AG20443 (cell line): ENCODE data around the gene PMVK.
A peak's percentile ranks its signal among the peaks of the same experiment; 100 is the strongest.

ENCODE experiments used
- DNase-seq: peaks from one replicate; pipeline ENCODE4 v3.0.0; 2012; ENCODE audit warnings: low spot score, mixed read lengths

Gene PMVK

GRCh38 chr1:154966111-154966510 lies 29.6 kb upstream of the PMVK start:
- no peak for DNase-seq

GRCh38 chr1:154964359-154964758 lies 27.8 kb upstream of the PMVK start:
- DNase-seq: no peak

GRCh38 chr1:154963643-154964042 lies 27.1 kb upstream of the PMVK start:
- no peak for DNase-seq

DNA sequence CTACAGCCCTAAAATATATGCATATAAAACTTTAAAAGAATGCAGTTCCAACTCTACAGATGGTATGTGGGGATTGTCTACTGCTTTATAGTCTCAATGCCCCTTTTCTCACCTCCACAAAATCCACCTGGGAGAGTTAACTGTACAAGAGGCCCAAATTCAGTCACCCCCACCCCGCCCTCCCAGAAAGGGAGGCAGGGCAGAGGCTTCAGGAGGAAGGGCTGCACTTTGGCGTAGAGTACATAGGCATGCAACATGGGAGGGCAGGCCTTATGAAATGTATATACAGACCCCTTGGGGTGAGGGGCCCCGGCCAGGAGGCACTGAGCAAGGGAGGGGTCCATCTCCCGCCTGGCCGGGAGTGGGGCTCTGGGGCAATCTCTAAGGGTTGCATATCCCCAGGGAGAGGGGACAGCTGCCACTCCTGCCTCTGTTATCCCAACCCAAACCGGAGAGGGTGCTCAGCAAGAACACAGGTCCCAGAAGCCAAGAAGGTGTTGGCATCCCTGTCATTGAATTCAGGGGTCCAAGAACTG lies 26.3 kb upstream of the PMVK start:
- DNase-seq: no peak

DNA sequence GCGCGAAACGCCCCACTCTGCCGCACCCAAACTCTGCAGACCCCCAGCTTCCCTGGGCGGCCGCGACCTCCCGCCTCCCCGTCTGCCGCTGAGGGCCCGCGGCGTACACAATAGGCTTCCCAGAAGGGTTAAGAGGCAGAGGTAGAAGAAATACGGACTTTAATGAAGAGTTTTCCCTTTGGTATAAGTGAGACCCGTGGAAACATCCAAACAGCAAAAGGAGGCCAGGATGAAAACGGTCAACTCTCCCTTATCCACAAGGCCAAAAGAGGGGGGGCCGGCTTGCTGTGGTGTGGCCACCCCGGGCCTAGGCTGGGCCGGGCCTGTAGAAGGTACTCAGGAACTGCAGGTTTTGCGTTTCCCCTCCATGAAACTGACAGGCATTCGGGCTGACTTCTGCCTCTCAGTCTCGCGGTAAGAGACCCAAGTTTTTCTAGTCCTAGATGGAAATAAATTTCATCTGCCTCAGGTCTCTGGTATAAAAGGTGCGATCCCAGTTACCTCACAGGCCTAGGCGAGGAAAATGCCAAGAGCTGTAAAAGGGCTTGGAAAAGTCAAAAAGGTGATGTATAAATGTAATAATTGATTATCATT lies 25.7 kb upstream of the PMVK start:
- DNase-seq: no peak

GRCh38 chr1:154961207-154962155 lies 25.0 kb upstream of the PMVK start, which contains the start of gene PYGO2:
PYGO2 (minus strand) TSS chr1:154961782; CDS start chr1:154961576, 206 bp downstream.
- DNase-seq: peak; percentile 87

DNA sequence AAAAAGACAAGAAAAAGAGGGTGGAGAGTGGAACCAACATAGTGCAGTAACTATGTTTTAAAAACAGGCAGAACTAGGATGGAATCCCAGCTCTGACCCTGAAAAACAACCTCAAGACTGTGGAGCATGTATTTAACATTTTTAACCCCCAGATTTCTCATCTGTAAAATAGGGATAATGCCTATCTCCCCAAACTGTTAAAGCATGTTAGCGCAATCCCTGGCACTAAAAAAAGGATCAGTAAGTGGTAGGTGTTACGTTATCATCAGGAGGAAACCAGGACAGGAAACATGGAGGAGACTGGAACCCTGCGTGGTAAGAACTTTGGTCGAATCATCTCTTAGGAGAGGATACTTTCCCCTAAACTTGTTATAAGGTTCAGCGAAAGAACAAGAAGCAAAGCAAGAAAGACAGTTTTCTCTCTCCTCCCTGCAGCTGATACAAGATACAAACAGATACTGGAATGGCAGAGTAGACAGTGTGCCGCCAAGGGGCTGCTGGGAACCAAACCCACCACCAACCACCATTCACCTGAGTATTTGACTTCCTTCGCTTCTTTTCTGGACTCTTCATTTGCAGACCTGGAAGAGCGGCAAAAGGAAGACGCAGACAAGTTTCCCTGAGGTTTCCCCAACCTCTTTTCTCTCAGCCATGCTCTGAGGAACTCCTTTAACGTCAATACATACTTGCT lies 24.1 kb upstream of the PMVK start:
- DNase-seq: no peak

DNA sequence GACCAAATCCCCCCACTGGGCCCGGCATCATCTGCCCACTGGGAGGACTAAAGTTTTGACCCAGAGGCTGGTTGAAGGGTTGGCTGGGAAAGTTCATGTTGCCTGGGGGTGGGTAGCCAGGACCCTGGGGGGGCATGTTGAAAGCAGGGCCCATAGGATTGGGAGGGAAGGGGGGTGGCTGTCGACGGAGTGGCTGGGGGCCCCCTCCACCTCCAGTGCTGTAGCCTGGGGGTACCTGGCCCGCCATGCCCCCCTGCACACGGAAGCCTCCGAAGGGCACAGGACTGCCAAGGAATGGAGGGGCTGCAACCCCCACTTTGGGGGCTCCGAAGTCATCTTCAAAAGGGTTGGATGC lies 22.9 kb upstream of the PMVK start:
- no peak for DNase-seq

- no peak for DNase-seq
Measured at GRCh38 chr1:154958681-154959425, 22.3 kb upstream of the PMVK start.

GRCh38 chr1:154958036-154958435 lies 21.5 kb upstream of the PMVK start:
- DNase-seq: no peak

DNA sequence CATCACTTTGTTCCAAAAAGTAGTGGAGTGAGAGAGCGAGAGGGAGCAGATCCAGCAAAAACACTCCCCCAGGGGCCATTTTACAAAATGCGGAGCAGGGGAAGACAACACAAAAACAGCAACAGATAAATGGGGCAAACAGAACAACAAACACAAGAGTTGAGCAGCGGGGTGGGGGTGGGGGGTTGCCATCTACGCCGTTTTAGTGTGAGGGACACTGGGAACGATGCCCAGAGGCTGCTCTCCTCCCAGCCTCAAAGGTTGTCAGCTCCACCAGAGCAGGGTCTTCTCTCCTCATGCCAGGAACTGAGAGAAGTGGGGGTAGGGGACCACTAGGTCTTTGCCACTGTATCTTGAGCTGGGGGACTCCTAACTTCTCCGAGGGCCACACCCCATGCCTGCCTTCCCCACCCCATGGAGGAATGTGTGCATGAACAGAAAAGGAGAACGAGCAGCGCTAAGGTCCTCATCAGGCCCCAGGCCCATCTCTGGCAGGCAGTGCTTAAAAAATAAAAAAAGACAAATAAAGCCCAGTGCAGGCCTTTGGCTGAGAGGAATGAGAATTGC lies 20.7 kb upstream of the PMVK start:
- no peak for DNase-seq

- no peak for DNase-seq
Measured at GRCh38 chr1:154956544-154956941, 20.0 kb upstream of the PMVK start.

- peak; percentile 94 for DNase-seq
Measured at GRCh38 chr1:154955718-154956543, 19.4 kb upstream of the PMVK start, which contains the start of gene PBXIP1. PBXIP1 (minus strand) TSS chr1:154956099; CDS start chr1:154953721, 2,378 bp downstream.

DNA sequence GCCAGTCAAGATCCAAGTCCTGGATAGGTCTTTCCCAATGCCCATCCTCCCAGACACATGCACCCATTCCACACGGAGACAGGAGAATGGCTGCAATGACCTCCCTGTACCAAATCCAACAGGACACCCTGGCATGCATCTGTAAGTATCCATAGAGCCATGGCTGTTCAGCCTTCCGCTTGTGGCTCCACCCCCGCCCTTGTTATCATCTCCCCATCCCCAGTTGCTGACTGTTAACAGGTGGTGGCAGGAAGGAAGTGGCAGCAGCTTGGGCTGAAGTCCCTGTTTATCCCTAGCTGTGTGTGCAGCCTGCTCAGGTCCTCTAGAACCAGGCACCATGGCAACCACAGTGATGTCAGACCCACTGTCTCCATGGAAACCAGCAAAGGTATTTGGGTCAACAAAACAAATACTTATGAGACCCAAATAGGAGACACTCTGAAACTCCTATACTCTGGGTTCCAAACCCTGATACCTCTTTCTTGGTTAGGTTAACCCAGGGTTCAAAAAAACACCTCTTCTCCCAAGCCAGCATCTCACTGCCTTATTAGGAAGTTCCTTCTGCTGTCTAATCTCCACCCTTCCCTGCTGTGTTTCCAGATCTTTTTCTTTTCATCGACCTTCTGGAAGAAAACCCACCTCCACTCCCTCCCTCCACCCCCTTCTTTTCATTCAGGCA lies 18.7 kb upstream of the PMVK start:
- peak; percentile 66 for DNase-seq

GRCh38 chr1:154954541-154954940 lies 18.0 kb upstream of the PMVK start:
- no peak for DNase-seq

GRCh38 chr1:154953611-154954038 lies 17.1 kb upstream of the PMVK start:
- DNase-seq: no peak

DNA sequence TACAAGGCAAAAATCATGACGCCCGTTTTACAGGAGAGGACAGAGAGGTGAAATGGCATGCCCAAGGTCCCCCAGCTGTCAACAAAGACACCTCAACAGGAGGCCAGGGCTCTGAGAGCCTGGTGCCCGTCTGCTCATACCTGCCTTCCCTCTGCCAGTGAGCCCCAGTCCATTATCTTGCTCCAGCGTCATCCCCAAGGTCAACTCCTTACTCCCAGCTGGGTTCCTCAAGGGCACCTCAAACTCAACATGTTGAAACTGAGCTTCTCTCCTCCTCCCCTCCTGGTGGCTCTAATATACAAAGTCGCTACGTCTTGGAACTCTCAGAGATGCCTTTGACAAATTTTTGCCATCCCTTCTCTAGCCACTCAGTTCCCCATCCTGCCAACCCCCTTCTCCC lies 16.1 kb upstream of the PMVK start:
- no peak for DNase-seq

GRCh38 chr1:154951901-154952657 lies 15.6 kb upstream of the PMVK start:
- DNase-seq: no peak

DNA sequence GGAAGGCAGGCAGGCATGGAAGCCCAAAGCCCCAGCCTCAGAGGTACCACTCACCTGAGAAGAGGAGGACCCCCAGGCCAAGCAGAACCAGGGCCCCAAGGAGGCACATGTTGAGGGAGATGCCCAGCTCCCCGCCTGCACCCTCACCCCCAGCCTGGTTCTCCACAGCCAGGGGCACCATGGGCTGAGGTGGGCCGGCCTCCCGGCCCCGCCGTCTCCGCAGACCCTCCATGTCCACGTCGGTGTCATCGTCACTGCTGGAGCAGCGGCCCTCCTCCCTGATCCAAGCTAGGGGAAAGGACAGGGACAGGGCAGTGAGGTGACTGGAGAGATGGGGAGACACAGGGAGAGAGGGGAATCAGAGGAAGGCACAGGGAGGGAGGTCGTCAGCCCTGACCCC lies 11.6 kb upstream of the PMVK start:
- DNase-seq: no peak
